Measurements from ENCODE around the gene BIRC5.
"Not testable (repeated sequence)": the region's sequence is repeated elsewhere in the genome, so short reads cannot be mapped to it uniquely, and the experiment has no call there.

The BIRC5 gene

GRCh38 chr17:78240839-78241238 lies 26.8 kb downstream of the BIRC5 start:
- DNase-seq: no peak

- peak; percentile 51 for DNase-seq
Observed at GRCh38 chr17:78241277-78242023, 27.4 kb downstream of the BIRC5 start.

GRCh38 chr17:78242024-78242742 lies 28.1 kb downstream of the BIRC5 start:
- DNase-seq: no peak

- no peak for DNase-seq
Observed at GRCh38 chr17:78247304-78247703, 33.3 kb downstream of the BIRC5 start.

- no peak for DNase-seq
Observed at GRCh38 chr17:78248051-78248914, 34.2 kb downstream of the BIRC5 start.

- no peak for DNase-seq
Observed at GRCh38 chr17:78249074-78249817, 35.2 kb downstream of the BIRC5 start.

GRCh38 chr17:78249818-78250806 lies 36.1 kb downstream of the BIRC5 start:
- DNase-seq: no peak

- DNase-seq: peak; percentile 86
Observed at GRCh38 chr17:78250891-78251772, 37.1 kb downstream of the BIRC5 start.

GRCh38 chr17:78251773-78252103 lies 37.7 kb downstream of the BIRC5 start:
- no peak for DNase-seq

GRCh38 chr17:78252111-78252634 lies 38.1 kb downstream of the BIRC5 start:
- DNase-seq: no peak

GRCh38 chr17:78252701-78253635 lies 38.9 kb downstream of the BIRC5 start:
- no peak for DNase-seq

- DNase-seq: not testable (repeated sequence)
Observed at GRCh38 chr17:78253636-78253945, 39.5 kb downstream of the BIRC5 start.

GRCh38 chr17:78253946-78254672 lies 40.1 kb downstream of the BIRC5 start:
- DNase-seq: peak; percentile 86

- no peak for DNase-seq
Observed at GRCh38 chr17:78255029-78255656, 41.1 kb downstream of the BIRC5 start.

- no peak for DNase-seq
Observed at GRCh38 chr17:78255953-78256706, 42.1 kb downstream of the BIRC5 start.

GRCh38 chr17:78256707-78257591 lies 42.9 kb downstream of the BIRC5 start:
- DNase-seq: no peak

All from fibroblast of skin of scalp (primary cell).